Smooth muscle cell (in vitro differentiated cells): ENCODE results near the gene FBXL17. TPM values are rescaled to one million over a fixed set of nuclear protein-coding genes. Genes with fewer than 3 reads are reported as not detected.

Experiments
- DNase-seq: peaks from one replicate; lab custom pipeline; 2025; ENCODE audit not compliant: unreplicated experiment; lab: John Stamatoyannopoulos, UW
- H2AFZ ChIP-seq: fragments of 200-600 bp; sonication (generic); 2 replicates; pipeline ENCODE4 v1.6.0; 2016; ENCODE audit warnings: antibody characterized with exemption, low read depth, mild to moderate bottlenecking
- H3F3A ChIP-seq: fragments of 200-600 bp; sonication (generic); 2 replicates; pipeline ENCODE4 v1.6.0; 2017; ENCODE audit warnings: antibody characterized with exemption, low read depth
- H3K27ac ChIP-seq: fragments of 200-600 bp; sonication (generic); 2 replicates; pipeline ENCODE4 v1.5.1; 2016; ENCODE audit warnings: low read depth, mild to moderate bottlenecking
- H3K27me3 ChIP-seq: fragments of 200-600 bp; sonication (generic); 2 replicates; pipeline ENCODE4 v1.6.1; 2016; ENCODE audit warnings: low read depth, mild to moderate bottlenecking
- H3K36me3 ChIP-seq: fragments of 200-600 bp; sonication (generic); 2 replicates; pipeline ENCODE4 v1.5.1; 2016; ENCODE audit warnings: low read depth
- H3K4me1 ChIP-seq: fragments of 200-600 bp; sonication (generic); 2 replicates; pipeline ENCODE4 v1.5.1; 2016; ENCODE audit warnings: low read depth
- H3K4me2 ChIP-seq: fragments of 200-600 bp; sonication (generic); 2 replicates; pipeline ENCODE4 v1.6.0; 2016; ENCODE audit warnings: mild to moderate bottlenecking
- H3K4me3 ChIP-seq: fragments of 200-600 bp; sonication (generic); 2 replicates; pipeline ENCODE4 v1.5.1; 2016; ENCODE audit warnings: mild to moderate bottlenecking
- H3K79me2 ChIP-seq: fragments of 200-600 bp; sonication (generic); 2 replicates; pipeline ENCODE4 v1.6.0; 2016; ENCODE audit warnings: low read depth, mild to moderate bottlenecking
- H3K9ac ChIP-seq: fragments of 200-600 bp; sonication (generic); 2 replicates; pipeline ENCODE4 v1.6.0; 2016; ENCODE audit warnings: low read depth
- H3K9me3 ChIP-seq: fragments of 200-600 bp; sonication (generic); replicated peaks from 2 replicates; pipeline ENCODE4 v1.5.1; 2016; ENCODE audit warnings: low read depth
- H4K20me1 ChIP-seq: fragments of 200-600 bp; sonication (generic); 2 replicates; pipeline ENCODE4 v1.6.0; 2016; ENCODE audit warnings: low read depth
- CTCF ChIP-seq: fragments of 200-600 bp; sonication (generic); IDR thresholded peaks from 2 replicates; pipeline ENCODE4 v1.5.1; 2017; ENCODE audit warnings: borderline replicate concordance, mild to moderate bottlenecking, antibody characterized with exemption; ENCODE audit not compliant: insufficient read depth, poor library complexity, severe bottlenecking
- WGBS: methylation state at CpG from one replicate; pipeline ENCODE4 v1.1.7; 2016; ENCODE audit warnings: low lambda C conversion rate; 5-methylcytosine and 5-hydroxymethylcytosine counted together
- polyA plus RNA-seq: library from polyadenylated mRNA; unstranded; fragments of >200 nt; fragmentation: Nextera tagmentation; extraction: Ambion mirVana; gene quantifications from 2 replicates; pipeline ENCODE4 v1.2.1, GENCODE V29; 2016
- total RNA-seq: library from RNA; depleted of rRNA; stranded (reverse); fragments of >200 nt; gene quantifications from 2 replicates; pipeline ENCODE4 v1.2.3, GENCODE V29; 2014

The FBXL17 gene
- total and polyA plus RNA-seq, 2 experiments from 2014 or later: 5.4 to 16.0 TPM

DNA sequence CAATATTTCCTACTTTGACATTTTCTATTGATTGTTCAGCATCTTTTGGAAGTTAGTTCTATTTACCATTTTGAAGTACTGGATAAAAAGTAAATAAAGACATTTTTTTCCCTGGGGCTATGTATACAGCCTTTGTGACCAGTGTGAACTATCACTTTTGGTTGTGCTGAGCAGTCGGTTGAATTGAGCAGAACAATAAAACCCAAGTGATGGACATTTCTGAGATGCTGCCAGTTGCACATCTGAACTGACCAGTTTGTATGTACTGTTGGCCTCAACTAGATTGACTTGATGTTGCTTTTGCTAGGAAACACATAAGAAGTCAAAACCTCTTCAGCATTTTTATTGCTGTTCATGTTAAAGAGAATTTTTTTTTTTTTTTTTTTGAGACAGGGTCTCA is 451.0 kb downstream of the FBXL17 start:
- Histone ChIP-seq H3K9ac (no peak overlapping the region), H4K20me1 (no peaks in the 10 kb centered on the region), H3K4me3 (no peak overlapping the region), H3K9me3 (no peaks in the 10 kb centered on the region), H3K27me3 (no peaks in the 10 kb centered on the region), H3K4me1 (peaks cover 12% of the 10 kb centered on the region), H3K36me3 (no peaks in the 10 kb centered on the region), H3F3A (no peaks in the 10 kb centered on the region), H3K27ac (no peak overlapping the region), H3K4me2 (no peak overlapping the region), H2AFZ (no peak overlapping the region), H3K79me2 (no peaks in the 10 kb centered on the region)
- DNase-seq: no peak
- TF ChIP-seq CTCF: no peak
- whole genome bisulfite sequencing: 90% methylated on average over 1 of the region's 1 CpG

DNA sequence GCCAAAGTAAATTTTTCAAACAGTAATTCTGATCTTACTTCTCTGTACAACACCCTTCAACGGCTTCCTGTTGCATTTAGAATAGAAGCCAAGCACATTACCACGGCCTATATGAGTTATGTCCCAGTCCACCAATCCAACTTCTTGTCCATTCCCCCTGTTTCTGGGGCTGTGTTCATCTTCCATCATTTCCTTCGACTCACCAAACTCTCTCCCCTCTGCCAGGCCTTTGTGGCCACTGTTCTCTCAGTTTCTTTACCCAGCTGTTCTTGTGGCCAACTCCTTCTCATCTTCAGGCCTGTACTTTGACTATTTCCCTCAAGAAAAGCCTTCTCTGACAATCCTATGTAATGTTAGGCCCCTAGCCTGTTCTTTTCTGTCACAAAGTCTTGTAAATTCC is 451.8 kb downstream of the FBXL17 start:
- TF ChIP-seq CTCF: no peak
- no peak overlapping the region for H3K27ac ChIP-seq
- H3K79me2 ChIP-seq: no peaks in the 10 kb centered on the region
- H3K27me3 ChIP-seq: no peaks in the 10 kb centered on the region
- H3K9ac ChIP-seq: no peak overlapping the region
- no peak overlapping the region for H2AFZ ChIP-seq
- H4K20me1 ChIP-seq: no peaks in the 10 kb centered on the region
- DNase-seq: no peak
- WGBS: 92% methylated on average over 3 of the region's 3 CpGs
- no peak overlapping the region for H3K4me2 ChIP-seq
- H3K4me3 ChIP-seq: no peak overlapping the region
- H3F3A ChIP-seq: no peaks in the 10 kb centered on the region
- no peaks in the 10 kb centered on the region for H3K36me3 ChIP-seq
- H3K4me1 ChIP-seq: peaks cover 5% of the 10 kb centered on the region
- H3K9me3 ChIP-seq: no peaks in the 10 kb centered on the region

DNA sequence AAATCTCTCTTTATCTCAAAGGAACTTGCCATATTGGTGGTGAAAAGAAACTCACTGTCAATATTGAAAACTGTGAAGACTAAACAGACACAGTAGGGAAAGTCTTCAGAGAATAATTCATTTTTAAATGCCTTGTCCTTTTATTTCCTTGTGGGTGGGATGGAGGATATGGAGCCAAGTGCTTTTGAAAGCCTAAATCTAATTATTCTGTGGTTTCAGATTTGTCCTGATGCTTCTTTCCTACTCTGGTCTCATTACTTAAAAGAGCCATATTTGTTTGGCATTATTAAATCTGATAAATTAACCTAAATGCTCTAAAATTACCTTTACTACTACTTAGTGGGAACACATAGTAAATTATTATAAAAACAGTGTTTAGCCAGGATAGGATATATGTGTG is 452.8 kb downstream of the FBXL17 start:
- no peak overlapping the region for H3K4me3 ChIP-seq
- H3K4me1 ChIP-seq: peaks cover 5% of the 10 kb centered on the region
- no peak overlapping the region for H2AFZ ChIP-seq
- H3K36me3 ChIP-seq: no peaks in the 10 kb centered on the region
- H3K27me3 ChIP-seq: no peaks in the 10 kb centered on the region
- no peaks in the 10 kb centered on the region for H4K20me1 ChIP-seq
- no peaks in the 10 kb centered on the region for H3K9me3 ChIP-seq
- H3F3A ChIP-seq: no peaks in the 10 kb centered on the region
- H3K27ac ChIP-seq: no peak overlapping the region
- TF ChIP-seq CTCF: no peak
- no peak for DNase-seq
- no peak overlapping the region for H3K9ac ChIP-seq
- H3K4me2 ChIP-seq: no peak overlapping the region
- H3K79me2 ChIP-seq: no peaks in the 10 kb centered on the region

DNA sequence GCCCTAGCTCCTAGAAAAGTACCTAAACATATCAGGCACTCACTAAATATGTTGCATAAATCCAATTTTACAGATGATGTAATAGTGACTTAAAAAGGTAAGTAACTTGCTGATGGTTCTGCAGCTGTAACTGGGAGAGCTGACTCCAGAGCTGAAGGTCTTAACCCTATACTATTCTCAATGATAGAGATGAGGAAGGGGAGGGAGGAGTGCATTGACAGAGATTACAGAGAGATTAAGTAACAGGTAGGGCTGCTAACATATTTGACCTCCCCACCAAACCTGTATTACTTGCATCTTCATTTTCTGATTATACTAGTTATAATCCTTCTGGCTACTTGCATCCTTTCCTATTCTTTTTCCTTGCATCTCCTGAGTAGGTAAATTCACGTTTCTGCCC is 455.8 kb downstream of the FBXL17 start:
- Histone ChIP-seq H3K9me3 (no peaks in the 10 kb centered on the region), H3K79me2 (no peaks in the 10 kb centered on the region), H3K27me3 (no peaks in the 10 kb centered on the region), H4K20me1 (no peaks in the 10 kb centered on the region), H3K4me1 (no peaks in the 10 kb centered on the region), H3K9ac (no peak overlapping the region), H3K4me3 (no peak overlapping the region), H3F3A (no peaks in the 10 kb centered on the region), H3K4me2 (no peak overlapping the region), H2AFZ (no peak overlapping the region), H3K27ac (no peak overlapping the region), H3K36me3 (no peaks in the 10 kb centered on the region)
- DNase-seq: no peak
- WGBS: 88% methylated on average over 1 of the region's 1 CpG
- TF ChIP-seq CTCF: no peak
